Large intestine (tissue), 3 donors: ENCODE data around the gene TMED10. TPM values are rescaled to one million over a fixed set of nuclear protein-coding genes. Genes with fewer than 3 reads are reported as not detected.

Experiments used
- DNase-seq, 2 donors: peaks; one replicate each; pipeline versions ENCODE4 v3.0.0 to v3.0.0-alpha.2; 2013
- H3K27ac ChIP-seq: one replicate; pipeline ENCODE4 v1.5.1; 2013; ENCODE audit warnings: low read length
- H3K27me3 ChIP-seq: 2 replicates; pipeline ENCODE4 v1.6.1; 2013; ENCODE audit warnings: low read length; ENCODE audit not compliant: control insufficient read depth, insufficient read depth
- H3K36me3 ChIP-seq: 2 replicates; pipeline ENCODE4 v1.6.1; 2013; ENCODE audit warnings: low read length; ENCODE audit not compliant: control insufficient read depth, insufficient read depth
- H3K4me1 ChIP-seq: one replicate; pipeline ENCODE4 v1.6.1; 2013; ENCODE audit warnings: low read length; ENCODE audit not compliant: control insufficient read depth, insufficient read depth
- H3K4me3 ChIP-seq: one replicate; pipeline ENCODE4 v1.5.1; 2013; ENCODE audit warnings: low read length
- H3K9me3 ChIP-seq: one replicate; pipeline ENCODE4 v1.6.1; 2013; ENCODE audit warnings: mild to moderate bottlenecking, low read depth, low read length, moderate library complexity; ENCODE audit not compliant: control insufficient read depth
- WGBS: methylation state at CpG from one replicate; pipeline ENCODE4 v1.1.5; 2013; ENCODE audit warnings: low lambda C conversion rate; ENCODE audit not compliant: insufficient coverage; 5-methylcytosine and 5-hydroxymethylcytosine counted together
- polyA plus RNA-seq: library from polyadenylated mRNA; unstranded; fragments of 120-200 nt; gene quantifications from one replicate; pipeline ENCODE4 v1.2.1, GENCODE V29; 2013

Gene TMED10
- polyA plus RNA-seq, 1 donor = 194 TPM

DNA sequence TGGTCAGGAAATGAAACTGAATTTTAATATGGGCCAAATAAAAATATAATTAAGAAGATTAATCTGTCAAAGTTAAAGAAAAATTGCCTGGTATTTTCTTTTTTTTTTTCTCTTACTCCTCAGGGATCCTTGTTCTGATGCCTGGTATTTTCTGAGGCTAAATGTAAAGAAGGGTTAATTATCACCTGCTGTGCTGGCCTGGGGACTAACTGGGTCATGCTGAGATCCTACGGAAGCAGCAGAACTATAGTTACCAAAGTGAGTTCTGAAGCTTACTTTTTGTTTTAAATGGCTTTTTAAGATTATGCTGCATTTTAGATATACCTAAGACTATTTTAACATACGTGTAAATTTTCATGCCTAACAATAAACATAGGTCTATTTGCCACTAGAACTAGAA is 83.7 kb downstream of the TMED10 start:
- H3K27me3 ChIP-seq = no peaks in the 10 kb centered on the region
- no peak overlapping the region for H3K27ac ChIP-seq
- DNase-seq = no peak
- peaks cover 61% of the 10 kb centered on the region for H3K36me3 ChIP-seq
- H3K9me3 ChIP-seq = no peaks in the 10 kb centered on the region
- WGBS = 100% methylated on average over 1 of the region's 2 CpGs
- H3K4me1 ChIP-seq = peaks cover 4% of the 10 kb centered on the region
- no peak overlapping the region for H3K4me3 ChIP-seq

DNA sequence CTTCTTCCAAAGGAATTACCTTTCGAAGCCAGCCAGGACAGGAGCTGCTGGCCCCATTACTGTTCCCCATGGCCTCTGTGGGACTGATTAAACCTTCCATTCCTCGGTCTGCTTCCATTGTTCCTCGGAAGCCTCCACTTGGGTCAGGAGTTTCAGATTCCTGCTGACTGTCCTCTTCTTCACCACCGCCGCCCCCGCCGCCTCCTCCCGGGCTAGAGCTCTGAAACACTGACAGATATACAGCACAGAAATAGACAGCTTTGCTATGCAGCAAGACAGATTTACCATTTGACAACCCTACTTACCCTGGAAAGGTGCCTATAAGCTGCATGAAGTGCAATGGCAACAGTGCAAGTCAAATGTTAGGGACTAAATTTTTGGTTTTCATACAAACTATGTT is 85.2 kb downstream of the TMED10 start:
- Histone ChIP-seq H3K27me3 (no peaks in the 10 kb centered on the region), H3K4me1 (no peaks in the 10 kb centered on the region), H3K9me3 (no peaks in the 10 kb centered on the region), H3K4me3 (no peak overlapping the region), H3K27ac (no peak overlapping the region), H3K36me3 (peaks cover 61% of the 10 kb centered on the region)
- DNase-seq = no peak
- 100% methylated on average over 1 of the region's 8 CpGs for WGBS

DNA sequence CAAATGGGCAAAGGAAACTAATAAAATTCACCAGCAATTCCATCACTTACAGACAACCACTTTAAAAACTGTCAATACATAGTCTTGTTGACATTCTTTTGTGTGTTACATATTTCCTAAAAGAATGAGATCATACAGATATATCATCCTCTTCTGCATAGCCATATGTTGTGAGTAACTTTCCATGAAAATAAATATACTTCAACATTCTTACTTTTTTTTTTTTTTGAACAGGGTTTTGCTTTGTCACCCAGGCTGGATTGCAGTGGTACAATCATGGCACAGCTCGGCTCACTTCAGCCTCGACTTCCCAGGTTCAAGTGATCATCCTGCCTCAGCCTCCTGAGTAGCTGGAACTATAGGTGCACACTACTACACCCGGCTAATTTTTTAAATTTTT is 86.1 kb downstream of the TMED10 start:
- Histone ChIP-seq H3K27me3 (no peaks in the 10 kb centered on the region), H3K9me3 (no peaks in the 10 kb centered on the region), H3K36me3 (peaks cover 60% of the 10 kb centered on the region), H3K4me1 (no peaks in the 10 kb centered on the region), H3K27ac (no peak overlapping the region), H3K4me3 (no peak overlapping the region)
- no peak for DNase-seq
- no CpG with 5 or more reads among the region's 3 CpGs for WGBS

DNA sequence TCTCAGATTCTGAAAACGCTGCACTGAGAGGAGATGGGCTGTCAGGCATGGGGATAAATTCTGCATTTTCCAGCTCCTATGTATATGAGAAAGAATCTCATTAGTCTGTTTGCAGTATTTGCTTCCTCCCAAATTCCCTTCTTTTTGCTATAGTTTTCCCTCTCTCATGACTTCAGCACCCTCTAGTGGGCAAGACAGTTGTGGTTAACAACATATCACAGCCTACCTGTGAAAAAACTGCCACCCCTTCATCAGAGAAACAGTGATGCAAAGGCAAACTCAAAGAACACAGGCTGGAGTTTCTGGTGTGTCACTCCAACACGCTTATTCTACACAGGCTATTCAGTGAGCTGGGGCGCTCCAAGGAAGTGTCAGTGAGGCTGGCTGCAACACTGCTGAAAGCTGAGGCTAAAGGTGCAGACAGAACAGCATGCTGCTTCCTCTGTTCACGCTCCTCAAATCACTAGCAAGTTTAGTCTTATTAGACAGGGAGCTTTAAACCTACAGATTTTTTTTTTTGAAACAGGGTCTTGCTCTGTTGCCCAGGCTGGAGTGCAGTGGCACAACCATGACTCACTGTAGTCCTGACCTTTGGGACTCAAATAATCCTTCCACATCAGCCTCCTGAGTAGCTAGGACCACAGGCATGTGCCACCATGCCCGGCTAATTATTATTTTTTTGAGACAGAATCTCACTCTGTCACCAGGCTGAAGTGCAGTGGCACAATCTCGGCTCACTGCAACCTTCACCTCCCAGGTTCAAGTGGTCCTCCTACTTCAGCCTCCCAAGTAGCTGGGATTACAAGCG is 87.6 kb downstream of the TMED10 start:
- WGBS = no CpG with 5 or more reads among the region's 7 CpGs
- peaks cover 61% of the 10 kb centered on the region for H3K36me3 ChIP-seq
- no peaks in the 10 kb centered on the region for H3K27me3 ChIP-seq
- DNase-seq = peak in 1 of 2 donors; percentile 37
- H3K4me1 ChIP-seq = no peaks in the 10 kb centered on the region
- no peak overlapping the region for H3K27ac ChIP-seq
- H3K4me3 ChIP-seq = no peak overlapping the region
- no peaks in the 10 kb centered on the region for H3K9me3 ChIP-seq

DNA sequence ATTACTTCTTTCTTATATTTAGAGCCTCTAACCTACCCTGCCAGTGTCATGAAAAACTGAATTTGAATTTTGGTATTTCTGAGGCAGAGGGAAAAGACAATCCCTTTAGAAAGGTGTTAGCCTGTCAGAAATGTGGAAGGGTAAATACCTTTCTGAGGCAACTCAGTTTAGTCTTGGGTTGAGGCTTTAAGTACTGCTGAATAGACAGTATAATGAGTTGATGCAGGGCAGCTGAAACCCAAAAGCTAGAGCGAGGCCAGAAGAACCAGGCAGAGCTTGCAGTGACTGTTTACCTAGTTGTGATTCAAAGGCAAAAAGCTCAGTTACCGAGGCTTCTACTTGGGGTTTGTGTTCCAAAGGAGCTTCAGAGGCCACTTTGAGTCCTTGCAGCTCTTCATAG is 88.3 kb downstream of the TMED10 start:
- H3K9me3 ChIP-seq = no peaks in the 10 kb centered on the region
- no CpG with 5 or more reads among the region's 2 CpGs for WGBS
- H3K36me3 ChIP-seq = peaks cover 67% of the 10 kb centered on the region
- no peak overlapping the region for H3K4me3 ChIP-seq
- DNase-seq = no peak
- H3K27ac ChIP-seq = no peak overlapping the region
- H3K27me3 ChIP-seq = no peaks in the 10 kb centered on the region
- no peaks in the 10 kb centered on the region for H3K4me1 ChIP-seq

DNA sequence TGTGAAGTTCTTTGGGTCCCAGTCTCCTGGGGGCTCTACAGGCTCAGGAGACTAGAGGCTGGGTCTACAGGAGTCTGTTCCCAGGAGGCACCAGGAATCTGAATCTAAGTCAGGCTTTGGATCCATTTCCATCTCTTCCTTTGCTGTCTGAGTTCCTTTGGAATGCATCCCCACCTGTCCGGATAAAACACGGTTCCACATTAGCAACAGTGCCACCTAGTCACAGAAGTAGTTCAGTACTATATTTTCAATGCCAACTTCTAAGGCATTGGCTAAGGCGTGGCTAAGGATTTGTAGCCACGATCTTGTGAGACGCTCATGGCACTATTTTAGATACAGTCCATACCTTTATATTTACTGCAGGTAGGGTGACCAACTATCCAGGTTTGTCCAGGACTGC is 91.9 kb downstream of the TMED10 start:
- Histone ChIP-seq H3K36me3 (peaks cover 63% of the 10 kb centered on the region), H3K27me3 (no peaks in the 10 kb centered on the region), H3K27ac (no peak overlapping the region), H3K4me3 (no peak overlapping the region), H3K9me3 (no peaks in the 10 kb centered on the region), H3K4me1 (no peaks in the 10 kb centered on the region)
- DNase-seq = peak in 1 of 2 donors; percentile 23
- WGBS = no CpG with 5 or more reads among the region's 5 CpGs

DNA sequence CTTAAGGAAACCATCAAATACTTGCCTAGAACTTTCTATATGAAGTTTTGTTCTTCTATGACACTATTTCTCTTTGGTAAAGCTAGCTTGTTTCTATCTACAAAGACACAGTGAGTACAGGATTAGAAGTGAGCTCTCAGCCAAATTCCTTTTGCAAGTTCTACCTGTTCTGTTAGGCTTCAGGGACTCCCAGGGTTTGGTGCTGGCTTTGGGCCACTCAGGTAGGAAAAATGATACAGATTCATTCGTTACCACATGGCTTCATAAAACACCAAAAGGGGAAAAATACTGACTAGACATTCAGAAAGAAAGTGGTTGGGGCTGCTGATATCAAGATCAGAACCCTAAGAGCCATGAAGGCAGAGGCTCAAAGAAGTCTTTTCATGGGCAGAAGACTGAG is 93.1 kb downstream of the TMED10 start:
- peaks cover 60% of the 10 kb centered on the region for H3K36me3 ChIP-seq
- no peaks in the 10 kb centered on the region for H3K9me3 ChIP-seq
- no peaks in the 10 kb centered on the region for H3K27me3 ChIP-seq
- H3K4me3 ChIP-seq = no peak overlapping the region
- WGBS = no CpG with 5 or more reads among the region's 1 CpG
- no peaks in the 10 kb centered on the region for H3K4me1 ChIP-seq
- H3K27ac ChIP-seq = no peak overlapping the region
- no peak for DNase-seq

DNA sequence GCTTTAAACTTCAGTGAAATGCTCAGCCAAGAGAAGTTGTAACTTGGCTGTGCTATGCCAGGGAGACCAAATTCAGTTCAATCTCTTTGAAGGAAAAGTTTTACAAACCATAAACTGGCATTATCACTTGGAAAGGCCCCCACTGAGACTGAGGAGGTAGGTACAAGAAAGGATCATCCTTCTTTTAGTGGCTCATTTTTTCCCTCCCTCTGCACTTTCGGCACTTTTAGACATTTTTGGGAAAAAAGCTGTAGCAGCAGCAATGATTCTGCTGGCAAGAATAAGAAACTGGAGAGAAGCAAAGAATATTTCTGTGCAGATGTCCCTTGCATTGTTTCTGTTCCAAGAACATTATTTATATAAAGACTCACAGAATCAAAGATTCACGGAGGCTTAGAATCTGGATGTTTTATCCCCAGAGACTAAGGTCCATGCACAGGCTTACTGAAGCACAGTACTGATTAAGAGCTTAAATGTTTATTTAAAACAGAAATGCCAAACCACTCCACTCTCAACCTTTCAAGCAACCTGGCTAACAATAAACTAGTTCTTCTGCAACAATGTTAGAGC is 94.7 kb downstream of the TMED10 start:
- no peak overlapping the region for H3K4me3 ChIP-seq
- no peak for DNase-seq
- H3K9me3 ChIP-seq = no peaks in the 10 kb centered on the region
- H3K27me3 ChIP-seq = no peaks in the 10 kb centered on the region
- H3K27ac ChIP-seq = no peak overlapping the region
- WGBS = no CpG with 5 or more reads among the region's 2 CpGs
- H3K36me3 ChIP-seq = peaks cover 45% of the 10 kb centered on the region
- no peaks in the 10 kb centered on the region for H3K4me1 ChIP-seq

Other genes starting within 250 kb of the TMED10 start
- gene PGF, start 221.0 kb downstream of the TMED10 start, polyA plus RNA-seq = 9.1 TPM
- 39.8 TPM for gene EIF2B2, start 173.7 kb downstream of the TMED10 start, polyA plus RNA-seq
- gene MLH3, start 125.1 kb downstream of the TMED10 start, polyA plus RNA-seq = 21.8 TPM
- 30.3 TPM for gene ACYP1, start 112.6 kb downstream of the TMED10 start, polyA plus RNA-seq
- 4.5 TPM for gene ZC2HC1C, start 107.0 kb downstream of the TMED10 start, polyA plus RNA-seq
- gene NEK9, start 49.6 kb downstream of the TMED10 start, polyA plus RNA-seq = 72.8 TPM
- 1,610 TPM for gene FOS, start 102.2 kb upstream of the TMED10 start, polyA plus RNA-seq